Measurements from ENCODE around the gene LRRN2. TPM values are rescaled to one million over a fixed set of nuclear protein-coding genes. Genes with fewer than 3 reads are reported as not detected.
A peak's percentile ranks its signal among the peaks of the same experiment; 100 is the strongest.

Gene LRRN2
- total and polyA plus RNA-seq, 4 donors = 1.3 to 6.8 TPM; not detected in 2

- Histone ChIP-seq H3K27me3 (ENCODE audit: control insufficient read depth in 1 of 2, insufficient read depth in 2 of 2, low read length in 1 of 2) (no peaks in the 10 kb centered on the region), H3K9me3 (ENCODE audit: control insufficient read depth, low read length) (no peaks in the 10 kb centered on the region), H3K4me3 (ENCODE audit: low read length in 2 of 2) (no peak overlapping the region), H3K4me1 (ENCODE audit: control insufficient read depth in 1 of 2, insufficient read depth in 2 of 2, low read length in 2 of 2) (no peaks in the 10 kb centered on the region), H3K36me3 (ENCODE audit: control insufficient read depth in 1 of 2, insufficient read depth in 2 of 2, low read length in 1 of 2) (no peaks in the 10 kb centered on the region), H3K27ac (ENCODE audit: low read depth in 1 of 2, low read length in 2 of 2) (no peak overlapping the region)
- intact Hi-C loops (cut with DNase I) = no loop called here
- 91 to 95% methylated on average over 2 of the region's 2 CpGs for whole genome bisulfite sequencing, 2 donors
- no peak for DNase-seq
- no peak for ATAC-seq (ENCODE audit: low FRiP score)
These were observed 2.5 kb upstream of the LRRN2 start for GRCh38 chr1:204688007-204688406.

DNA sequence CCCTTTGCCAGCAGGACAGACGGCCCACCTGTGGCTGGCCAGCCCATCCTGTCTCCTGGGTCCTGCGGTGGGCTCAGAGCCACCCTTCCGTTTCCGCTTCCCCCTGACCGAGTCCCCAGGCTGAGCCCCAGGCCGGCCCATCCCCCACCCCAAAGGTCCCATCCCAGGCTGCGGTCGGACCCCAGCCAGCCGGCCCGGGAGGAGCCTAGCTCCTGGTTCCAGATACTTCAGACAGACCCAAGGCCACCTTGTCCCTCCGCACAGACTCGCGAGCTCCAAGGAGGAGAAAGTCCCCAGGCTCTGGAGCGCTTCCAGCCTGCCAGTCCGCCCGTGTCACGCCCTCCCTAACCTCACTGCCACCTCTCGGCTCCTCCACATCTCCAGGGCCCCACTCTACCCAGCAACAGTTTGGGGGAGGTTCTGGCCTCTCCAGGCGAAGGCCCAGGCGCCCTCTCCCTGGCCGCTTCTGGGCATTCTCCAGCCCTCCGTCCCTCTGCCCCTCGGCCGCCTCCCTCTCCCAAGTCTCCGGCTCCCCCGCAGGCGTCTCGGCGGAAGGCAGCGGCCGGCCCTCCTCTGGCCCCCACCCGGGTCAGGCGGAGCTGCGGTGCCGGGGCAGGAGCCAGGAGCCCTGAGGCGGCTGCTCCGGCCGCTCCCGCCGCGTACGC, 835 bp downstream of the LRRN2 start:
- intact Hi-C loops (cut with DNase I) = no loop called here
- Histone ChIP-seq H3K36me3 (ENCODE audit: control insufficient read depth in 1 of 2, insufficient read depth in 2 of 2, low read length in 1 of 2) (no peaks in the 10 kb centered on the region), H3K27me3 (ENCODE audit: control insufficient read depth in 1 of 2, insufficient read depth in 2 of 2, low read length in 1 of 2) (no peaks in the 10 kb centered on the region), H3K27ac (ENCODE audit: low read depth in 1 of 2, low read length in 2 of 2) (no peak overlapping the region), H3K4me1 (ENCODE audit: control insufficient read depth in 1 of 2, insufficient read depth in 2 of 2, low read length in 2 of 2) (no peaks in the 10 kb centered on the region), H3K9me3 (ENCODE audit: control insufficient read depth, low read length) (no peaks in the 10 kb centered on the region), H3K4me3 (ENCODE audit: low read length in 2 of 2) (peak overlapping the region in 1 of 2 donors; percentile 4)
- DNase-seq (no peak), ATAC-seq (ENCODE audit: low FRiP score) (no peak)
- WGBS, 2 donors = 1% methylated on average over 32 to 42 of the region's 42 CpGs

DNA sequence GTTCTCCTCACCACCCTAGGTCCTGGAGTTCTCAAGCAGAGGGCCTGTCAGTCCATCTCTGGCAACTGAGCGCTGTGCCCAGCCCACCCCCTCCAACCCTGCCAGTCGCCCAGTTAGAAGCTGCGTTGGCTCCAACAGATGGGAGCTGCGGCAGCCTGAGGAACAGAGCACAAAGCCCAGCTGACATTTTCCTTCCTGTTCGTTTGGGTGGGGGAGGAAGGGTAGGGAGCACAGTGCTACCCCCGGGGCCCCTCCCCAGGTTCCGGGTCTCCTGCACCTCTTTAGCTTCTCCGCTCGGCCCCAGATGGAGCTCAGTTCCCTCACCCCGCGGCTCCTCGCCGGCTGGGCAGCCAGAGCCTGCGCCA, 1.4 kb downstream of the LRRN2 start:
- intact Hi-C loops (cut with DNase I) = no loop called here
- Histone ChIP-seq H3K9me3 (ENCODE audit: control insufficient read depth, low read length) (no peaks in the 10 kb centered on the region), H3K4me3 (ENCODE audit: low read length in 2 of 2) (no peak overlapping the region), H3K27ac (ENCODE audit: low read depth in 1 of 2, low read length in 2 of 2) (no peak overlapping the region), H3K4me1 (ENCODE audit: control insufficient read depth in 1 of 2, insufficient read depth in 2 of 2, low read length in 2 of 2) (no peaks in the 10 kb centered on the region), H3K36me3 (ENCODE audit: control insufficient read depth in 1 of 2, insufficient read depth in 2 of 2, low read length in 1 of 2) (no peaks in the 10 kb centered on the region), H3K27me3 (ENCODE audit: control insufficient read depth in 1 of 2, insufficient read depth in 2 of 2, low read length in 1 of 2) (no peaks in the 10 kb centered on the region)
- DNase-seq (no peak), ATAC-seq (ENCODE audit: low FRiP score) (no peak)
- WGBS, 2 donors = 15 to 21% methylated on average over 14 of the region's 14 CpGs

- Histone ChIP-seq H3K27ac (ENCODE audit: low read depth in 1 of 2, low read length in 2 of 2) (no peak overlapping the region), H3K27me3 (ENCODE audit: control insufficient read depth in 1 of 2, insufficient read depth in 2 of 2, low read length in 1 of 2) (no peaks in the 10 kb centered on the region), H3K36me3 (ENCODE audit: control insufficient read depth in 1 of 2, insufficient read depth in 2 of 2, low read length in 1 of 2) (no peaks in the 10 kb centered on the region), H3K4me3 (ENCODE audit: low read length in 2 of 2) (no peak overlapping the region), H3K4me1 (ENCODE audit: control insufficient read depth in 1 of 2, insufficient read depth in 2 of 2, low read length in 2 of 2) (no peaks in the 10 kb centered on the region), H3K9me3 (ENCODE audit: control insufficient read depth, low read length) (no peaks in the 10 kb centered on the region)
- WGBS, 2 donors = 73 to 76% methylated on average over 10 of the region's 10 CpGs
- intact Hi-C loops (cut with DNase I) = no loop called here
- DNase-seq (no peak), ATAC-seq (ENCODE audit: low FRiP score) (no peak)
These were observed 2.0 kb downstream of the LRRN2 start for GRCh38 chr1:204683284-204684205.

DNA sequence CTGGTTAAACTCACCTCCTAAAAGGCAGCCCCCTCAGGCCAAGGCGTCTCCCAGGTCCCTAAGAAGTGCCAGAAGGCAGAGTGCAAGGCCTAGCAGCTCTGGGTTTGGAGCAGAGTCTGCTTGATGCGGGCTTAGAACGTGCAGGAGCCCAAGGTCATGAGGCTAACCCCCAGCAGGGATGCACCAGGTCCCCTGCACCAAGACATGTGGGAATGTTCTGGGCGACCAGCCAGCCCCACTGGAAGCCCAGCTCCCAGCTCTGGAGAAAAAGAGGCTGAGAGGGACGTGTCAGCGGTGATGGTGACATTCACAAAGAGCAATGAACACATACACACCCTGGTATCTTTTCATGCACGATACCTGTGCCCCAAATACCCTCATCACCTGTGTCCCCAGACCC, 5.1 kb downstream of the LRRN2 start:
- H3K27me3 ChIP-seq (ENCODE audit: control insufficient read depth in 1 of 2, insufficient read depth in 2 of 2, low read length in 1 of 2) = no peaks in the 10 kb centered on the region
- H3K4me1 ChIP-seq (ENCODE audit: control insufficient read depth in 1 of 2, insufficient read depth in 2 of 2, low read length in 2 of 2) = no peaks in the 10 kb centered on the region
- H3K27ac ChIP-seq (ENCODE audit: low read depth in 1 of 2, low read length in 2 of 2) = no peak overlapping the region
- no peaks in the 10 kb centered on the region for H3K36me3 ChIP-seq (ENCODE audit: control insufficient read depth in 1 of 2, insufficient read depth in 2 of 2, low read length in 1 of 2)
- DNase-seq = no peak
- no peak overlapping the region for H3K4me3 ChIP-seq (ENCODE audit: low read length in 2 of 2)
- intact Hi-C loops (cut with DNase I) = no loop called here
- ATAC-seq (ENCODE audit: low FRiP score) = no peak
- WGBS, 2 donors = 92 to 94% methylated on average over 7 of the region's 7 CpGs
- no peaks in the 10 kb centered on the region for H3K9me3 ChIP-seq (ENCODE audit: control insufficient read depth, low read length)

DNA sequence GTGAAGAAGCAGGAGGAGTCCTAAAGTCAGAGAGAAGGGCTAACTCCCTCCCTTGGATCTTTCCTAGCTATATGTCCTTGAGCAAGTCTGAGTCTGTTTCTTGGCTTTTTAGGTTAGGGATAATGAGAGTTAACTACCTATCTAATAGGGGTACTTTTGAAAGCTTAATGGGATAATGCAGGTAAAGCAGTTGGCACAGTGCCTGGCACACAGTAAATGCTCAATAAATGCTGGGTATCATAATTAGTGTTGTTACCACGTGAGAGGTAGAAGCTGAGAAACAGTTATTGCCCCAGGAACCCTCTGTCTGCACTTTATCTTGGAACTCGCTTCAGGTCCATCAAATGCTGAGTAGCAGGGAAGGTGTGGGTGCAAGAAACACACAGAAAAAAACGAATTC, 5.5 kb downstream of the LRRN2 start:
- no peaks in the 10 kb centered on the region for H3K9me3 ChIP-seq (ENCODE audit: control insufficient read depth, low read length)
- no peaks in the 10 kb centered on the region for H3K4me1 ChIP-seq (ENCODE audit: control insufficient read depth in 1 of 2, insufficient read depth in 2 of 2, low read length in 2 of 2)
- H3K4me3 ChIP-seq (ENCODE audit: low read length in 2 of 2) = no peak overlapping the region
- intact Hi-C loops (cut with DNase I) = no loop called here
- no peak for ATAC-seq (ENCODE audit: low FRiP score)
- 70 to 72% methylated on average over 3 of the region's 3 CpGs for WGBS, 2 donors
- no peak for DNase-seq
- no peaks in the 10 kb centered on the region for H3K27me3 ChIP-seq (ENCODE audit: control insufficient read depth in 1 of 2, insufficient read depth in 2 of 2, low read length in 1 of 2)
- no peak overlapping the region for H3K27ac ChIP-seq (ENCODE audit: low read depth in 1 of 2, low read length in 2 of 2)
- no peaks in the 10 kb centered on the region for H3K36me3 ChIP-seq (ENCODE audit: control insufficient read depth in 1 of 2, insufficient read depth in 2 of 2, low read length in 1 of 2)

DNA sequence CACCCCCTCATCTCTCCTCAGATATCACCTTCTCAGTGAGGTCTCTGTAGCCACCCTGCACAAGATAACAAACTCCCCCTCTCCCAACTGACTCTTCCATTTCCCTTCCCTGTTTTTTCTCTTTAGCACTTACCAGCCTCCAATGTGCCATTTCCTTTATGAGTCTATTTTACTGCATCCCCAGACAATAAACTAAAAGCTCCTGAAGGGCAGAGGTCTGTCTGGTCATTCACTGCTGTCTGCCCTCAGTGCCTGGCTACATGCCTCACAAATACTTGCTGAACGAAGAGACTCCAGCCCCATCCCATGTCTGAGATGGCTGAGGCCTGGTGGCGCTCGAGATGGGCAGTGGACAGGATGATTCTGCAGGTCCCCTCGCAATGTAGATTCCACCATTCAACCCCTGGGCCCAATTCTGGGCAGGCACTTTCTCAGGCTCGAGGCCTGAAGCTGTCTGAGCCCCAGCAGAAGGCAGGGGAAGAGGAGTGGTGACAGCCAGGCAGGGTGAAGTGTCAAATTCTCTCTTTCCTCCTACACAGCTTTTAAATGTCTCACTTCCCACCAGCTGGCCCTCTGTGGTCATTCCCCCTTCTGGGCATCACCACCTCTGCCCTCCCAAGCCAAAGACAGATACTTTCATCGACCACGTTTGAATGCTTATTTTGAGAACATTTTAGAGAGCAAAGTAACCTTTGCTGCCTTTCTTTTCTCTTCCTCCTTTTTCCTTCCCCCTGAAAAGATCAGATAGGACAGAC, 6.6 kb downstream of the LRRN2 start:
- Histone ChIP-seq H3K9me3 (ENCODE audit: control insufficient read depth, low read length) (no peaks in the 10 kb centered on the region), H3K4me3 (ENCODE audit: low read length in 2 of 2) (no peak overlapping the region), H3K4me1 (ENCODE audit: control insufficient read depth in 1 of 2, insufficient read depth in 2 of 2, low read length in 2 of 2) (no peaks in the 10 kb centered on the region), H3K27me3 (ENCODE audit: control insufficient read depth in 1 of 2, insufficient read depth in 2 of 2, low read length in 1 of 2) (no peaks in the 10 kb centered on the region), H3K36me3 (ENCODE audit: control insufficient read depth in 1 of 2, insufficient read depth in 2 of 2, low read length in 1 of 2) (no peaks in the 10 kb centered on the region), H3K27ac (ENCODE audit: low read depth in 1 of 2, low read length in 2 of 2) (no peak overlapping the region)
- WGBS, 2 donors = 87 to 88% methylated on average over 7 of the region's 7 CpGs
- DNase-seq (no peak), ATAC-seq (ENCODE audit: low FRiP score) (no peak)
- intact Hi-C loops (cut with DNase I) = no loop called here

DNA sequence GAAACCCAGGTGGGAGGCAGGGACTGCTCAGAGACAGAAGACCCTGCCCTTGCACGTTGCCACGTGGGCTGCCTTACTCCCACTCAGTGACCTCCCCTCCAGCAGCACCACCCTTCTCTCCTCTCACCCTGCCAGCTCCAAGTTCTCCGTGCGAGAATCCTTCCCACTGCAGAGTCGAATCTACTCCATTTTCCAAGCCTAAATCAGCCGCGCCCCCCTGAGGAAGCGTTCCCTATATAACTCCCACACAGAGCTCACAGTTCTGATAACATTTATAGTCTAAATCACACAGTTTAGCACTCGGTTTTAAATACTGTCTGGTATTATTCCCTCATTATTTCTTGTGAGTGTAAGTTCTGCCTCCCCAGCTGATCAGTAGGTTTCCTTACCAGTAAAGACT, 7.7 kb downstream of the LRRN2 start:
- Histone ChIP-seq H3K9me3 (ENCODE audit: control insufficient read depth, low read length) (no peaks in the 10 kb centered on the region), H3K4me1 (ENCODE audit: control insufficient read depth in 1 of 2, insufficient read depth in 2 of 2, low read length in 2 of 2) (no peaks in the 10 kb centered on the region), H3K36me3 (ENCODE audit: control insufficient read depth in 1 of 2, insufficient read depth in 2 of 2, low read length in 1 of 2) (no peaks in the 10 kb centered on the region), H3K27ac (ENCODE audit: low read depth in 1 of 2, low read length in 2 of 2) (no peak overlapping the region), H3K27me3 (ENCODE audit: control insufficient read depth in 1 of 2, insufficient read depth in 2 of 2, low read length in 1 of 2) (no peaks in the 10 kb centered on the region), H3K4me3 (ENCODE audit: low read length in 2 of 2) (no peak overlapping the region)
- DNase-seq (no peak), ATAC-seq (ENCODE audit: low FRiP score) (no peak)
- WGBS, 2 donors = 83 to 85% methylated on average over 8 to 9 of the region's 9 CpGs
- intact Hi-C loops (cut with DNase I) = no loop called here

Data from aorta (tissue), 5 donors.